Measurements from ENCODE around the gene MLLT3. TPM values are rescaled to one million over a fixed set of nuclear protein-coding genes. Genes with fewer than 3 reads are reported as not detected.

The MLLT3 gene
- total RNA-seq, 1 donor from 2014 or later = 53.7 TPM

DNA sequence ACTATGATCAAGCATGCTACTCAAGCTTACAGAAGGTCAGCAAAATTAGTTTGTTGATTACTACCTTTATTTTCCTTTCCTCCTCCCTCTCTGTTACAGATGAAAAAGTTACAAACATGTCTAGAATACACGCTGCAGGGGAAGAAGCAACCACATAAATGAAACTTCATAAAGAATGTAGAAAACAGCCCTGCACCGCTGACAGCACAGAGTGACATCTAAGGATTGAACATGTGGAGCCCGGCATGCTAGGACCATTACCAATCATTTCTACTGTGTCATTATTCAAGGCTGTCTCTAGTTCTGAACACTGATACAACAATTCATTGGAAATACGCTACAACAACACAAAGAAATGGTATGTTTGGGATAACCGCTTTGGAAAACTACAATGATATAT is 261.1 kb downstream of the MLLT3 start:
- Mint-ChIP-seq H3K4me1 (peaks cover 31% of the 10 kb centered on the region), H3K9me3 (no peaks in the 10 kb centered on the region), H3K27ac (ENCODE audit: unreplicated experiment) (no peak overlapping the region), H3K27me3 (ENCODE audit: low read depth) (no peaks in the 10 kb centered on the region), H3K36me3 (ENCODE audit: low read depth) (peaks cover 3% of the 10 kb centered on the region), H3K4me3 (no peak overlapping the region)
- TF ChIP-seq, protein P1, sequence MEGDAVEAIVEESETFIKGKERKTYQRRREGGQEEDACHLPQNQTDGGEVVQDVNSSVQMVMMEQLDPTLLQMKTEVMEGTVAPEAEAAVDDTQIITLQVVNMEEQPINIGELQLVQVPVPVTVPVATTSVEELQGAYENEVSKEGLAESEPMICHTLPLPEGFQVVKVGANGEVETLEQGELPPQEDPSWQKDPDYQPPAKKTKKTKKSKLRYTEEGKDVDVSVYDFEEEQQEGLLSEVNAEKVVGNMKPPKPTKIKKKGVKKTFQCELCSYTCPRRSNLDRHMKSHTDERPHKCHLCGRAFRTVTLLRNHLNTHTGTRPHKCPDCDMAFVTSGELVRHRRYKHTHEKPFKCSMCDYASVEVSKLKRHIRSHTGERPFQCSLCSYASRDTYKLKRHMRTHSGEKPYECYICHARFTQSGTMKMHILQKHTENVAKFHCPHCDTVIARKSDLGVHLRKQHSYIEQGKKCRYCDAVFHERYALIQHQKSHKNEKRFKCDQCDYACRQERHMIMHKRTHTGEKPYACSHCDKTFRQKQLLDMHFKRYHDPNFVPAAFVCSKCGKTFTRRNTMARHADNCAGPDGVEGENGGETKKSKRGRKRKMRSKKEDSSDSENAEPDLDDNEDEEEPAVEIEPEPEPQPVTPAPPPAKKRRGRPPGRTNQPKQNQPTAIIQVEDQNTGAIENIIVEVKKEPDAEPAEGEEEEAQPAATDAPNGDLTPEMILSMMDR (conservative IDR thresholded peaks at IDR 0.05) = no peak
- no peak for DNase-seq (ENCODE audit: low read depth, low spot score)

DNA sequence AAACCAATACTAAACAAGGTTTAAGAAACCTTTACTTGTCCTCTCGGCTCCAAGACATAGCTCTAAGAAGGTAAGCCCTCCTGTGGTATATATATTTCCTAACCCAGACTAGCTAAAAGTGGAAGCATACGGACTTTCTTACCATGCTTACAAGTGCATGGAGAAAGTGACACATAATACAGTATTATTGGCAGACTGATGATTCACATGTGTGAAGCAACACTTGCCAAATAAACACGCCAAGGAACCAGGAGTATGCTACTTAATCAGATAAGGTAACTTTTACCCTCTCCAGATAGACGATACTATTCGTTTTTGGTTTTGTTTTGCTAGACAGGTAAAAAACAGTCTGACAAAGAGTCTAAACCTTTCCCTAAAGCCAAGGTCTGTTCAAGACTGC is 264.1 kb downstream of the MLLT3 start:
- H3K4me1 Mint-ChIP-seq = peaks cover 27% of the 10 kb centered on the region
- peaks cover 3% of the 10 kb centered on the region for H3K36me3 Mint-ChIP-seq (ENCODE audit: low read depth)

DNA sequence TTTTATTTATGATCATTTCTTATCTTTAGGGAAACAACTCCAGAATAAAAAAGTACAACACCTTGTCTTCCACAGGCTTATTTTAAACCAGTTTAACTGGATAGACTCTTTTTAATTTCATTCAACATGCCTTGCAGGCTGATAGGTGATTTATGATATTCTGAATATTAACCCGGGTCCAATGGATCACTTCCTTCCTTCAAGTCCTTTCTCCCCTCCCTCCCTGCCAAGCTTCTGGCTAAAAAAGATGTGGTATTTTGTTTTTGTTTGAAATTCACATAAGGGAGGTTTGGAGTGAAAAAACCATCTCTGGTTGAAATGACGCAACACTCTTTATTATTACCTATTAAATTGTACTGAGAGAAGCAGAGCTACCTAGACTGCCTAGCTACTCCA is 265.3 kb downstream of the MLLT3 start:
- no peak for DNase-seq (ENCODE audit: low read depth, low spot score)
- peaks cover 5% of the 10 kb centered on the region for H3K36me3 Mint-ChIP-seq (ENCODE audit: low read depth)
- H3K27me3 Mint-ChIP-seq (ENCODE audit: low read depth) = no peaks in the 10 kb centered on the region
- TF ChIP-seq, protein P1 (conservative IDR thresholded peaks at IDR 0.05) = no peak
- H3K9me3 Mint-ChIP-seq = no peaks in the 10 kb centered on the region
- H3K27ac Mint-ChIP-seq (ENCODE audit: unreplicated experiment) = peak overlapping the region; percentile 89
- peak overlapping the region; percentile 74 for H3K4me3 Mint-ChIP-seq
- peaks cover 28% of the 10 kb centered on the region for H3K4me1 Mint-ChIP-seq

More for the DNA sequence above, 264.1 kb downstream of the MLLT3 start:
- TF ChIP-seq, protein P1 (conservative IDR thresholded peaks at IDR 0.05) = no peak
- no peaks in the 10 kb centered on the region for H3K27me3 Mint-ChIP-seq (ENCODE audit: low read depth)
- H3K27ac Mint-ChIP-seq (ENCODE audit: unreplicated experiment) = no peak overlapping the region
- DNase-seq (ENCODE audit: low read depth, low spot score) = no peak
- no peaks in the 10 kb centered on the region for H3K9me3 Mint-ChIP-seq
- H3K4me3 Mint-ChIP-seq = no peak overlapping the region

DNA sequence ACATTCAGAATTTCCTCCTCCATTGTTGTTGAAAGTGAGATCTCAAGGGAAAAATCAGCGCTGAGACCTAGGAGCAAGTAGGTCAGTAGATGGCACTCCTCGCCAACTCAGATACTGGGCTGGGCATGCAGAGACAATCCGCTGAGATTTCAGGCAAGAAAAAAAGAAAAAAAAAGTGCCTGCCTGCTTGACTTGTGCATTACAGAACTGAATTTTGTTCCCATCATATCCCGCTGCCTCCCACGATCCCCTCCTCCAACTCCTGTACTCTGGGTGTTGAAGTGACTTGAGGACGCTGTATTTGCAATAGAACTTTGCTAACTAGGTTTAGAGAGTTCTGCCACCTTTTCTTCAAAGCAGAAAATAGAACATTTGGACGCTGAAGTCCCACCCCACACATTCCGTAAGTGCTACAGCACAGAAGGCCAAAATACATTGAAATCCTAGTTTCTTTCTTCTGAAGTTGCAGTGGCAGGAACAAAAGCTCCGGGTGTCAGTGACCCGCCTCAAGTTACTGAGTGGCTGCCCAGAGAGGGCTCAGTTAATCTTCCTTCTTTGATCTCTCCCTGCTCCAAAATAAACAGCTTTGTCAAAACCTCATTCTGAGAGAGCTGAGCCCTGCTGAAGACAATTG is 265.8 kb downstream of the MLLT3 start:
- TF ChIP-seq, protein P1 (conservative IDR thresholded peaks at IDR 0.05) = peak; percentile 78
- H3K9me3 Mint-ChIP-seq = no peaks in the 10 kb centered on the region
- H3K4me3 Mint-ChIP-seq = peak overlapping the region; percentile 74
- H3K36me3 Mint-ChIP-seq (ENCODE audit: low read depth) = peaks cover 8% of the 10 kb centered on the region
- peak; percentile 56 for DNase-seq (ENCODE audit: low read depth, low spot score)
- H3K4me1 Mint-ChIP-seq = peaks cover 33% of the 10 kb centered on the region
- no peaks in the 10 kb centered on the region for H3K27me3 Mint-ChIP-seq (ENCODE audit: low read depth)
- peak overlapping the region; percentile 89 for H3K27ac Mint-ChIP-seq (ENCODE audit: unreplicated experiment)

DNA sequence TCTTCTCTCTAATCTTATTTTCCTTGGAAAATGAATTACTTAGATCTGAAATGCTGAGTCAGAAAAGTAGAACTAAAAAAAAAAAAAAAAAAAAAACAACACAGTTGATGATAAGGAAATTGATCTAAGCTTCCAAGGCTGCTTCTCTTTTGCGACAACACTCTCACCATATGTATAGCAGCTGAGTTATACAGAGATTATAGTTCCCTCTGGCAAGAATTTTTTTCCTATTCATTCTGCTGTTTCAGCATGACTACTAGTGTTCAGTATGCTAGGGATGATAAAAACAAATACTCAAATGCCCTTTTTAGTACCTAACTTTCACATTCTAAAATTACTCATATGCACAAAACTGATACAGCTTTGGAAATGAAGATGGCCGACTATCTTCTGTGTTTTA is 267.3 kb downstream of the MLLT3 start:
- TF ChIP-seq, protein P1 (conservative IDR thresholded peaks at IDR 0.05) = no peak
- Mint-ChIP-seq H3K4me3 (no peak overlapping the region), H3K27ac (ENCODE audit: unreplicated experiment) (no peak overlapping the region), H3K27me3 (ENCODE audit: low read depth) (no peaks in the 10 kb centered on the region), H3K9me3 (no peaks in the 10 kb centered on the region), H3K4me1 (peaks cover 35% of the 10 kb centered on the region), H3K36me3 (ENCODE audit: low read depth) (peaks cover 4% of the 10 kb centered on the region)
- DNase-seq (ENCODE audit: low read depth, low spot score) = no peak

Data from neural crest cell (in vitro differentiated cells).